ENCODE data around the gene CRAMP1.

DNA sequence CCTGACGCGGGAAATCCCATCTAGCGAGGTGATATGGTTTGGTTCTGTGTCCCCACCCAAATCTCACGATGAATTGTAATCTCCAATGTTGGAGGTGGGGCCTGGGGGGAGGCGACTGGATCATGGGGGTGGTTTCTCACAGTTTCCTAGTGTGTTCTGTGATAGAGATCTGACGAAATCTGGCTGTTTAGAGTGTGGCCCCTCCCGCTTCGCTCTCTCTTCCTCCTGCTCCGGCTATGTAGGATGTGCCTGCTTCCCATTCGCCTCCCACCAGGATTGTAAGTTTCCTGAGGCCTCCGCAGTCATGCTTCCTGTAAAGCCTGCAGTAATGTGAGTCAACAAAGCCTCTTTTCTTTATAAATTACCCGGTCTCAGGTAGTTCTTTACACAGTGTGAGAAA lies 31.9 kb upstream of the CRAMP1 start:
- TF ChIP-seq, protein P1, sequence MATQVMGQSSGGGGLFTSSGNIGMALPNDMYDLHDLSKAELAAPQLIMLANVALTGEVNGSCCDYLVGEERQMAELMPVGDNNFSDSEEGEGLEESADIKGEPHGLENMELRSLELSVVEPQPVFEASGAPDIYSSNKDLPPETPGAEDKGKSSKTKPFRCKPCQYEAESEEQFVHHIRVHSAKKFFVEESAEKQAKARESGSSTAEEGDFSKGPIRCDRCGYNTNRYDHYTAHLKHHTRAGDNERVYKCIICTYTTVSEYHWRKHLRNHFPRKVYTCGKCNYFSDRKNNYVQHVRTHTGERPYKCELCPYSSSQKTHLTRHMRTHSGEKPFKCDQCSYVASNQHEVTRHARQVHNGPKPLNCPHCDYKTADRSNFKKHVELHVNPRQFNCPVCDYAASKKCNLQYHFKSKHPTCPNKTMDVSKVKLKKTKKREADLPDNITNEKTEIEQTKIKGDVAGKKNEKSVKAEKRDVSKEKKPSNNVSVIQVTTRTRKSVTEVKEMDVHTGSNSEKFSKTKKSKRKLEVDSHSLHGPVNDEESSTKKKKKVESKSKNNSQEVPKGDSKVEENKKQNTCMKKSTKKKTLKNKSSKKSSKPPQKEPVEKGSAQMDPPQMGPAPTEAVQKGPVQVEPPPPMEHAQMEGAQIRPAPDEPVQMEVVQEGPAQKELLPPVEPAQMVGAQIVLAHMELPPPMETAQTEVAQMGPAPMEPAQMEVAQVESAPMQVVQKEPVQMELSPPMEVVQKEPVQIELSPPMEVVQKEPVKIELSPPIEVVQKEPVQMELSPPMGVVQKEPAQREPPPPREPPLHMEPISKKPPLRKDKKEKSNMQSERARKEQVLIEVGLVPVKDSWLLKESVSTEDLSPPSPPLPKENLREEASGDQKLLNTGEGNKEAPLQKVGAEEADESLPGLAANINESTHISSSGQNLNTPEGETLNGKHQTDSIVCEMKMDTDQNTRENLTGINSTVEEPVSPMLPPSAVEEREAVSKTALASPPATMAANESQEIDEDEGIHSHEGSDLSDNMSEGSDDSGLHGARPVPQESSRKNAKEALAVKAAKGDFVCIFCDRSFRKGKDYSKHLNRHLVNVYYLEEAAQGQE (IDR thresholded peaks at IDR 0.05; ENCODE audit: insufficient read depth in 1 of 2, low read depth in 2 of 2, low read length in 1 of 2), result no peak
- no peak for TF ChIP-seq TCF7L2 (IDR thresholded peaks at IDR 0.05; ENCODE audit: low read depth, low read length)
